Left lung (tissue), 10 donors: Measurements from ENCODE around the gene UBAC2. TPM values are rescaled to one million over a fixed set of nuclear protein-coding genes. Genes with fewer than 3 reads are reported as not detected.
"Not testable (repeated sequence)": the region's sequence is repeated elsewhere in the genome, so short reads cannot be mapped to it uniquely, and the experiment has no call there.

ENCODE experiments used
- ATAC-seq: fragments of 200-7000 bp; cut with Tn5 transposase; one replicate; pipeline ENCODE4 v1.9.1; 2020; ENCODE audit warnings: moderate library complexity
- DNase-seq, 4 donors: peaks; one replicate each; pipeline ENCODE4 v3.0.0-alpha.2; 2013 to 2020
- H3K27ac ChIP-seq, 2 donors: fragments of 200-600 bp; sonication (generic) in 1 of 2; one replicate each; pipeline versions ENCODE4 v1.5.0 to v1.8.0; 2020 to 2021
- H3K27me3 ChIP-seq, 2 donors: fragments of 200-600 bp; sonication (generic) in 1 of 2; one replicate each; pipeline versions ENCODE4 v1.5.0 to v1.8.0; 2020 to 2021
- H3K36me3 ChIP-seq, 2 donors: fragments of 200-600 bp; sonication (generic) in 1 of 2; one replicate each; pipeline versions ENCODE4 v1.5.0 to v1.8.0; 2020 to 2021
- H3K4me1 ChIP-seq, 2 donors: fragments of 200-600 bp; one replicate each; pipeline ENCODE4 v1.8.0; 2021
- H3K4me3 ChIP-seq, 2 donors: fragments of 200-600 bp; sonication (generic) in 1 of 2; one replicate each; pipeline versions ENCODE4 v1.5.0 to v1.8.0; 2020 to 2021; ENCODE audit warnings: mild to moderate bottlenecking in 1 of 2
- H3K9me3 ChIP-seq, 2 donors: fragments of 200-600 bp; sonication (generic) in 1 of 2; one replicate each; pipeline versions ENCODE4 v1.5.0 to v1.8.0; 2020 to 2021
- CTCF ChIP-seq, 2 donors: fragments of 200-600 bp; sonication (generic) in 1 of 2; IDR thresholded peaks; one replicate each; pipeline versions ENCODE4 v1.5.0 to v1.8.0; 2021; ENCODE audit warnings: antibody characterized with exemption in 2 of 2
- intact Hi-C, 2 donors: fragments of 100-400 bp; cut with DNase I; formaldehyde crosslinking; loops; one replicate each; pipeline versions ENCODE4 v1.11.2 to v1.14.2; 2022
- polyA plus RNA-seq, 6 donors: library from polyadenylated mRNA; unstranded; fragments of 120-200 nt; gene quantifications; one replicate each; pipeline ENCODE4 v1.2.1, GENCODE V29; 2013; ENCODE audit not compliant: insufficient read length in 6 of 6
- total RNA-seq, 2 donors: library from RNA; stranded (reverse); fragmentation: NEBNext Ultra II Directional; extraction: Animal tissue kit (Norgen Biotek cat#: 25700); gene quantifications; one replicate each; pipeline ENCODE4 v1.2.1, GENCODE V29; 2021
- donor health status: DM: no; HTN: yes; CAD: no.
- donor health status: DM: no; HTN: no; CAD: no.

Gene UBAC2
- total and polyA plus RNA-seq, 8 donors: 56.1 to 71.6 (median 66.4) TPM

GRCh38 chr13:99407906-99408702, 207.4 kb downstream of the UBAC2 start:
- Histone ChIP-seq H3K27me3 (no peaks in the 10 kb centered on the region), H3K36me3 (no peaks in the 10 kb centered on the region), H3K4me3 (no peak overlapping the region), H3K27ac (no peak overlapping the region), H3K9me3 (no peaks in the 10 kb centered on the region), H3K4me1 (peaks cover 0 to 17% of the 10 kb centered on the region in 2 donors)
- ATAC-seq (no peak), DNase-seq (no peak)
- TF ChIP-seq CTCF (IDR thresholded peaks at IDR 0.05): no peak
- intact Hi-C loops: no loop called here

- H3K9me3 ChIP-seq: no peaks in the 10 kb centered on the region
- no peak overlapping the region for H3K27ac ChIP-seq
- H3K4me3 ChIP-seq: no peak overlapping the region
- TF ChIP-seq CTCF (IDR thresholded peaks at IDR 0.05): no peak
- H3K27me3 ChIP-seq: no peaks in the 10 kb centered on the region
- DNase-seq (no peak), ATAC-seq (no peak)
- intact Hi-C loops: no loop called here
- no peaks in the 10 kb centered on the region for H3K36me3 ChIP-seq
- peaks cover 0 to 17% of the 10 kb centered on the region in 2 donors for H3K4me1 ChIP-seq
Measured at GRCh38 chr13:99408703-99409000, 208.0 kb downstream of the UBAC2 start.

GRCh38 chr13:99409461-99410083, 208.9 kb downstream of the UBAC2 start:
- H3K4me3 ChIP-seq, H3K9me3 ChIP-seq, H3K36me3 ChIP-seq, ATAC-seq, intact Hi-C loops, H3K27me3 ChIP-seq, DNase-seq, H3K27ac ChIP-seq: not testable (repeated sequence)
- H3K4me1 ChIP-seq: peaks cover 0 to 17% of the 10 kb centered on the region in 2 donors

GRCh38 chr13:99410646-99411475, 210.2 kb downstream of the UBAC2 start:
- H3K36me3 ChIP-seq, H3K4me3 ChIP-seq, ATAC-seq, H3K27me3 ChIP-seq, H3K9me3 ChIP-seq, DNase-seq, intact Hi-C loops, H3K27ac ChIP-seq: not testable (repeated sequence)
- H3K4me1 ChIP-seq: peaks cover 0 to 16% of the 10 kb centered on the region in 2 donors

GRCh38 chr13:99412856-99413255, 212.2 kb downstream of the UBAC2 start:
- no peaks in the 10 kb centered on the region for H3K36me3 ChIP-seq
- ATAC-seq: no peak
- no peak for TF ChIP-seq CTCF (IDR thresholded peaks at IDR 0.05)

More at GRCh38 chr13:99412856-99413255, 212.2 kb downstream of the UBAC2 start:
- Histone ChIP-seq H3K9me3 (no peaks in the 10 kb centered on the region), H3K27ac (no peak overlapping the region), H3K4me3 (no peak overlapping the region), H3K27me3 (peaks cover 0 to 3% of the 10 kb centered on the region in 2 donors), H3K4me1 (peaks cover 0 to under 1% of the 10 kb centered on the region in 2 donors)
- no peak for DNase-seq
- intact Hi-C loops: no loop called here
